NB4 (cell line): ENCODE data around the gene GABRQ.

Experiments used
- DNase-seq: peaks from one replicate; pipeline ENCODE4 v3.0.0; 2010; ENCODE audit warnings: low read depth
- H3K4me3 ChIP-seq: one replicate; pipeline ENCODE4 v1.5.1; 2011; ENCODE audit warnings: mild to moderate bottlenecking, low read depth, low read length, moderate library complexity
- CTCF ChIP-seq: IDR thresholded peaks from one replicate; pipeline ENCODE4 v1.5.1; 2012; ENCODE audit warnings: low read depth, low read length
- MYC ChIP-seq: IDR thresholded peaks from 2 replicates; pipeline ENCODE4 v1.6.1; 2011; ENCODE audit warnings: low read depth, low read length
- POLR2A ChIP-seq: IDR thresholded peaks from 2 replicates; pipeline ENCODE4 v1.6.1; 2011; ENCODE audit warnings: mild to moderate bottlenecking; ENCODE audit not compliant: insufficient read length; ENCODE audit errors: extremely low read depth
- TF ChIP-seq, protein P1 (sequence below): IDR thresholded peaks from 2 replicates; pipeline ENCODE4 v1.6.1; 2011; ENCODE audit warnings: low read depth, low read length

GABRQ gene

GRCh38 chrX:152637649-152638442 is at the start of gene GABRQ:
Gene GABRQ, plus strand, starts transcription at chrX:152637895. Its CDS starts 308 bp downstream, at chrX:152638203.
- no peak within 1 kb of the TSS for H3K4me3 ChIP-seq
- peak; percentile 7 for DNase-seq

DNA sequence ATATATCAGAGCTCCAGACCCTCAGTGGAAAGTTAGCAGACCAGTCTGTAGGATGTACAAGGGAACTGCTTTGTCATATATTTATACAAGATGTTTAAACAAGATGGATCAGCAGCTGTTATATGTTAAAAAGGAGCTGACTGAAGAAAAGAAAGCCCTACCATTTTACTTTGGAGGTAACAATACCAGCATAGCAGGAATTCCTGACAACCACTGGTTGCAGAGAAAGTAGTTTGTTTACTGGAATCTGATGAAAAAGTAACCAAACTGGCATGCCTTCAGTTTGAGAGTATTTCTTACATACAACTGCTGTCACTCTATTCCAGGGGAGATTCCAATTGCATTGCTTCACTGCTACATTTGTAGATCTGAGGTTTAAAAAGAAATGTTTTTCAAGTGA is 49.5 kb upstream of the GABRQ start:
- no peak for TF ChIP-seq POLR2A
- no peak for TF ChIP-seq MYC
- TF ChIP-seq CTCF: no peak
- TF ChIP-seq, protein P1, sequence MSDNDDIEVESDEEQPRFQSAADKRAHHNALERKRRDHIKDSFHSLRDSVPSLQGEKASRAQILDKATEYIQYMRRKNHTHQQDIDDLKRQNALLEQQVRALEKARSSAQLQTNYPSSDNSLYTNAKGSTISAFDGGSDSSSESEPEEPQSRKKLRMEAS: no peak
- DNase-seq: no peak
- no peak overlapping the region for H3K4me3 ChIP-seq

More at GRCh38 chrX:152637649-152638442, at the start of gene GABRQ:
- TF ChIP-seq, protein P1: no peak
- TF ChIP-seq MYC (no peak), CTCF (no peak), POLR2A (no peak)

DNA sequence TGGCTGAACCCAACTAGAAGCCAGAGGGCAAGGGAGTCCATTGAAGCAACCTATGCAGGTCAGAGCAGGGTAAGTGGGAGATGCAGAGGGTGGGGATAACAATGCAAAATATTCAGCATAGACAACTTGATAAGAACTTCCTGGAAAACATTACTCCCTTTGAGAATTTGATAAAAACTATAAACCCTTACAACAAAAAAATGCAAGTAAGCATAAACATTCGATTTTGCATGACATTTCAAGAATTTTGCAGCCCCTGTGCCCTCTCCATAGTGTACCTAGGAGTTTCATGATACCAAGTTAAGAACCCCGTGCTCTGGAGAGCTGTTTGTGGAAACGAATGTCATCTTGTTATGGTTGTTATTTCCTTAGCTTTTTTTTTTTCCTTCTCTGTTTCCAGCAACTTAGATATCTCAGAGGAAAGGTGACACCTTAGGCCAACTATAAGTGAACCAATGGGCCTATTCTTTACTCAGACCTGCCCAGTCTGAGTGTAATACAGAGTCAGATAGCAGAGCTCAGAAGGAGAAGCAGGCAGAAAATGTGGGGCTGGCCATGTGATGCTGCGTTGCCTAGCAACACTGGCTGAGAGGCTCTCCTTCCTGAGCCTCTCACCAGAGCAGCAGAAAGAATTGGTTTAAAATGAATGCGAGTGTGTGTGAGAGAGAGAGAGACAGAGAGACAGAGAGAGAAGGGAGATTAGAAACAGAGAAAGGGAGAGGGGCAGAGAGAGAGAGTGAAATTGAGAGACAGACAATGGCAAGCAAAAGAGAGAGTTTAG is 36.7 kb upstream of the GABRQ start:
- DNase-seq: no peak
- no peak overlapping the region for H3K4me3 ChIP-seq
- TF ChIP-seq POLR2A (no peak), MYC (no peak), CTCF (no peak)
- TF ChIP-seq, protein P1: no peak

DNA sequence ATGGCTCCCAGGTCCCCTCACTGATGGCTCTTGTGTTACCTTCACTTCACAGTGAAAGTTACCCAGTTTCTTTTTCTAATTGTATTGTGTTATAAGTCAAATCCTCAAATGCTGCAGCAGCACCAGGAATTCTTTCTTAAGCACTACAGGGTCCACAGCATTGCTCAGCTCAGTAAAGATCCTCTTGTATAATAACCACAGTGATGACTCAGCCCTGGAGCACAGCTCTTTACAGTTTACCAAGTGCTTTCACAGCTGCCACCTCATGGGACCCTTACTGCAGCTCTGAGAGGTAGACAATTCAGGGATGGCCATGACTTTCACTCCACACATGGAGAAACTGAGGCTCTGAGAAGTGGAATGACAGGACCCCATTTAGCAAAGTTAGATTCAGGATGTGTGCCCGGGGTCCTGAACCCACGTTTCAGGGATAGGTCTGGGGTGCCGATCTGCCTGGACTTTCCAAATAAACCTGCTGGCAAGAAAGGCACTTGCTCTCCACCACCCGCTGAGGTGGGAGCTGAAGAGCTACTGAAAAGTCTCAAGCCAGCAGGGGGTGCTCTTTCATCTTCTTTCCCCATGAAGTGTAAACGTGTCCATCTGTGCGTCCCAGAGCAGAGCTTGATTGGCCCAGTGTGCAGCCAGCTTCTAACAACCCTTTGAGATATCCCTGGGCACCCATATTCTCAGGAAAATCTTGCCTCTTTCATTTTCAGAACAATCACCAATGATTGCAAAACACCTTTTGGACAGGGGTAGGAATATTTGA is 35.7 kb upstream of the GABRQ start:
- TF ChIP-seq MYC (no peak), CTCF (peak; percentile 29)
- no peak overlapping the region for H3K4me3 ChIP-seq
- DNase-seq: peak; percentile 30

GRCh38 chrX:152614791-152615190 is 22.9 kb upstream of the GABRQ start:
- TF ChIP-seq, protein P1: no peak
- no peak for TF ChIP-seq POLR2A
- no peak for DNase-seq
- H3K4me3 ChIP-seq: no peak overlapping the region
